Brain microvascular endothelial cell (primary cell): Measurements from ENCODE around the gene WDPCP.

Source experiments
- DNase-seq: peaks from one replicate; pipeline ENCODE4 v3.0.0-alpha.2; 2020
- H3K27ac ChIP-seq: fragments of 250-450 bp; sonication (Bioruptor Pico); 2 replicates; pipeline ENCODE4 v1.5.1; 2020; ENCODE audit warnings: mild to moderate bottlenecking, moderate library complexity
- H3K27me3 ChIP-seq: fragments of 250-450 bp; sonication (Bioruptor Pico); replicated peaks from 2 replicates; pipeline ENCODE4 v1.5.1; 2020; ENCODE audit warnings: mild to moderate bottlenecking
- H3K36me3 ChIP-seq: fragments of 250-450 bp; sonication (Bioruptor Pico); replicated peaks from 2 replicates; pipeline ENCODE4 v1.5.1; 2020; ENCODE audit warnings: mild to moderate bottlenecking
- H3K4me3 ChIP-seq: 2 replicates; pipeline ENCODE4 v1.5.1; 2011; ENCODE audit warnings: low read depth, mild to moderate bottlenecking, control low read depth, low read length, moderate library complexity
- CTCF ChIP-seq: IDR thresholded peaks from 2 replicates; pipeline ENCODE4 v1.5.1; 2011; ENCODE audit warnings: low read depth, mild to moderate bottlenecking, moderate library complexity, low read length, control low read depth, inconsistent platforms; ENCODE audit errors: missing control alignments
- in situ Hi-C: cut with HindIII; loops from 2 replicates; pipeline ENCODE4 v1.10.0; 2017; ENCODE audit warnings: low sequenced_read_pairs, low pct_ligation_motif_present

WDPCP gene

GRCh38 chr2:63347361-63347760, 240.9 kb downstream of the WDPCP start:
- TF ChIP-seq CTCF: no peak
- Histone ChIP-seq H3K27ac (no peak overlapping the region), H3K27me3 (no peaks in the 10 kb centered on the region), H3K36me3 (no peaks in the 10 kb centered on the region), H3K4me3 (no peak overlapping the region)
- no peak for DNase-seq
- in situ Hi-C loops: no loop called here

- Histone ChIP-seq H3K27me3 (no peaks in the 10 kb centered on the region), H3K27ac (no peak overlapping the region), H3K36me3 (no peaks in the 10 kb centered on the region), H3K4me3 (no peak overlapping the region)
- TF ChIP-seq CTCF: no peak
- DNase-seq: no peak
- in situ Hi-C loops: no loop called here
Measured at GRCh38 chr2:63346411-63346810, 241.9 kb downstream of the WDPCP start.

- H3K4me3 ChIP-seq: no peak overlapping the region
- in situ Hi-C loops: no loop called here
Measured at GRCh38 chr2:63345285-63345633, 243.0 kb downstream of the WDPCP start.

GRCh38 chr2:63344575-63345284, 243.5 kb downstream of the WDPCP start:
- H3K27ac ChIP-seq: no peak overlapping the region
- no peak for DNase-seq
- H3K27me3 ChIP-seq: no peaks in the 10 kb centered on the region
- in situ Hi-C loops: no loop called here
- no peaks in the 10 kb centered on the region for H3K36me3 ChIP-seq
- no peak overlapping the region for H3K4me3 ChIP-seq
- no peak for TF ChIP-seq CTCF

More at GRCh38 chr2:63345285-63345633, 243.0 kb downstream of the WDPCP start:
- no peaks in the 10 kb centered on the region for H3K27me3 ChIP-seq
- H3K36me3 ChIP-seq: no peaks in the 10 kb centered on the region
- no peak for TF ChIP-seq CTCF
- no peak for DNase-seq
- no peak overlapping the region for H3K27ac ChIP-seq

GRCh38 chr2:63343397-63344109, 244.7 kb downstream of the WDPCP start:
- Histone ChIP-seq H3K36me3 (no peaks in the 10 kb centered on the region), H3K4me3 (no peak overlapping the region), H3K27ac (no peak overlapping the region), H3K27me3 (no peaks in the 10 kb centered on the region)
- no peak for TF ChIP-seq CTCF
- in situ Hi-C loops: no loop called here
- no peak for DNase-seq
